ENCODE measurements around the gene PBX2. TPM values are rescaled to one million over a fixed set of nuclear protein-coding genes. Genes with fewer than 3 reads are reported as not detected.
"Not testable (repeated sequence)": the region's sequence is repeated elsewhere in the genome, so short reads cannot be mapped to it uniquely, and the experiment has no call there.

The PBX2 gene
- total RNA-seq, 1 experiment from 2014 or later = 16.7 TPM

DNA sequence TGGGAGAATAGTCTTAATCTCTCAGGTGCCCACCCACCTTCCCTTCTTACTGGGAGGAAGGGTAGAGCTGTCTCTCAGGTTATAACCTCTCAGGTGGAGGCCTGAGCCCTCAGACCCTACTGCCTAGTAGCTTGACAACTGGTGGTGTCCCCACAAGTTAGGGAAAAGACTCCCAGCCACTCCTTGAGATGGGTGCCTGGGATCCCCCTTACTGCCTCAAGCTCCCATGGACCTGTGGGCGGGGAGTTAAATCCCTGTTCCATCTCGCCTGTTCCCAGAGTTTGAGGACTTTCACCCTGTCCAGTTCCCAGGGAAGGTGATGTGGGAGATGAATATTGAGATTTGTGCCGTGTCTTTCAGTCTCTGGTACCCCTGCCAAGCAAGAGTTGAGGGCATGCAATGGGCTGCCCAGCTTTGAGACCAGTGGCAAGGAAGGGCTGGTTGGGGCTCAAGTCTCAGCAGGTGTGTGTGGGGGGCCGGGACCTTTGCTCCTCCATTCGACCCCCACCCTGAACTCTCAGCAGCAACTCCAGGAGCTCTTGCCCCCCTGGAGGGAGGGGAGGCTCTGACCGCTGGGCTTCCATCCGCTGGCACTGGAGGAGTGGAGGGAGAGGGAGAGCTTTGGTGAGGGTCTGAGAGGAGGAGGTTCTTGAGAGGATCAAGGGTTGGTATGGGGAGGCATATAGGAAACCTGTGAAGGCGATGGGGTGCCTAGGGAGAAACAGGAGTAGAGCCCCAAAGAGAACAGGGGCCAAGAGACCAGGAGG lies 1.1 kb upstream of the PBX2 start:
- DNase-seq (ENCODE audit: low read depth, low spot score) = no peak
- in situ Hi-C loops (cut with HindIII; ENCODE audit: low pct_unique_long_range_greater_than_20kb, low sequenced_read_pairs) = no loop called here

GRCh38 chr6:32189742-32190053 lies 304 bp downstream of the PBX2 start:
- DNase-seq (ENCODE audit: low read depth, low spot score) = no peak
- in situ Hi-C loops (cut with HindIII; ENCODE audit: low pct_unique_long_range_greater_than_20kb, low sequenced_read_pairs) = no loop called here

DNA sequence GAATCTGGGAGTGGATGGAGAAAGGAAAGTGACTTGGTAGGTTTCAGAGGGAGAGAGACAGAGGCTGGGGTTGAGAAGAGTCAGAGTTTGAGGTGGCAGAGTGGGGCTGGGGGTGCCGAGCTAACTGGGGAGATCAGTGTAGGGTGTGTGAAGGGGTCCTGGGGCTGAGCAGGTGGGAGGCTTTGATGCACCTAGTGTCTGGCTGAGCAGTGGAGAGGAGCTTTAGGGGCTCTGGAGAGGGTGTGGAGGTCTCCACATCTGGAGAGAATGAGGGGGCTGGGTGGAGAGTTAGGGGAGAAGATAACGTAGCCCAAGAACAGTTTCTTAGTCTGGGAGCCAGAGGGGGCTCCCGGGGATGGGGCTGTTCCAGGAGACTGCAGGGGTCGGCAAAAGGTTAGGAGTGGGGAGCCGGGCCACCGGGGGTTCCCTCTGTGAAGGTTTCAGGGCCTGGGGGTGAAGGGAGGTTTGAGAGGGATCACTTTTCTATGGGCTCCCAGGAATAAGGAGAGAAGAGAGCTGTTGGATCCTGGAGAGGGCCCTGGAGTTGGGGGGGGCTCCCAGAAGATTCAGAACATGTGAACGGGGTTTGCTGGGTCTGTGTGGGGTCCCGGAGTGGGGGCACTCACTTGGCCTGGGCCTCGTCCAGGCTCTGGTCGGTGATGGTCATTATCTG lies 797 bp downstream of the PBX2 start:
- in situ Hi-C loops (cut with HindIII; ENCODE audit: low pct_unique_long_range_greater_than_20kb, low sequenced_read_pairs) = no loop called here
- DNase-seq (ENCODE audit: low read depth, low spot score) = no peak

DNA sequence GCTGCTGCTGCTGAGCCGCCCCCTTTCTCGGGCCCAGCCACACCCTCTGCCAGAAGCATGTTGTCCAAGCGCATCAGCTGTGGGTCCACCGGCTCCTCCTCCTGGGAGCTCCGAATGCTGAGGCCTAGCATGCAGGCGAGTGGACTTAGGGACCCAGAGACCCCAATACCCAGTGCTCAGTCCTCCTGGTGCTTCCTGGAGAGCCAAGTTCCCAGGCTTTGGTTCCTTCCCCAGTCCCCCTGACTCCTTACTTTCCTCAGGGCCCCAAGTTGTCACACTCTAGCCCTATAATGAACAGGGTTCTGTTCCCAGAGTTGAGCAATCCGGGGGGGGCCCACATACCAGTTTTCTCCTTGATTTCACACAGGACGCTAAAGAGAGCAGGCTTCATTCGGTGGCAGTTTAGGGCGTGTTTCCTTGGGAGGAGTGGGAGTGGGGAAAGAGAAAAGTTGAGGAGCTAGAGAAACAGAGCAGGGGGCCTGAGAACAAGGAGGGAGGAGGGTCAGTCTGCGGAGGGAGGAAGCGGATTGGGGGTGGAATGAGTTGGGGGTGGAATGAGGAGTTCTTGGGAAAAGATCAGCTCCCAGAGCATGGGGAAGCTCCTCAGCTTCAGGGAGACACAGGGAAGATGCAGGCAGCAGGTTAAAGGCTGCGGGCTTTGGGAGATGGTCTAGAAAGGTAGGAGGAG lies 1.5 kb downstream of the PBX2 start:
- in situ Hi-C loops (cut with HindIII; ENCODE audit: low pct_unique_long_range_greater_than_20kb, low sequenced_read_pairs) = no loop called here
- DNase-seq (ENCODE audit: low read depth, low spot score) = no peak

GRCh38 chr6:32187725-32188380 lies 2.1 kb downstream of the PBX2 start:
- DNase-seq (ENCODE audit: low read depth, low spot score); in situ Hi-C loops (cut with HindIII; ENCODE audit: low pct_unique_long_range_greater_than_20kb, low sequenced_read_pairs): not testable (repeated sequence)

- no peak for DNase-seq (ENCODE audit: low read depth, low spot score)
- in situ Hi-C loops (cut with HindIII; ENCODE audit: low pct_unique_long_range_greater_than_20kb, low sequenced_read_pairs) = no loop called here
Measured at GRCh38 chr6:32187009-32187709, 2.8 kb downstream of the PBX2 start.

DNA sequence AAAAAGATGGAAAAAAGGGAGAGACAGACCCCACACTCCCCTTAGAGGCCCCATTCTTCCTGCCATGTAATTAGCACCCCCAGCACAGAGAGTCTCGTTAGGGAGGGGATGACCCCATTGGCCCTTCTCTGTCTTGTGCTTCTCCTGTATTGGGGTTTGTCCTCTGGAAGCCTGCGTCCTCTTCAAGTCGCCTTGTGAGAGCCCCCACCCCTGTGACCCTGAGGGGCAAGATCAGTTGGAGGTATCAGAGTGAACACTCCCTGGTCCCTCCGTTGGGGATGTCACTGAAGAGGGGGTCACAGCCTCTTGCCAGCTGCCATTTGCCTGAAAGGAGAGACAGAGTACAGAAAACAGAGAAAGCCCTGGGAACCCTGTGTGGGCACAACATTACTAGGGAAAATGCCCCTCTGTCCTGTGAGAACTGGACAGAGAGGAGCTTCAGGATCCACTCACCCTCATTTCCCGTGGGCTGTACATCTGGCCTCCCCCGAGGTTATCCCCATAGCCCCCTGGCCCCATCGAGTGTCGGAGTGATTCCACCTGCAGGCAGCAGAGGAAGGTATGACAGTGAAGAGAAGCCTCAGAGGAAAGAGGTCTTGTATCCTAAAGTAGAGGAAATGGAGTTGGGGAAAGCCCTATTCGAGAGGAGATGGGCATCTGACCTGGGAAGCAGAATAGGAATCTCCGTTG lies 3.7 kb downstream of the PBX2 start:
- not testable (repeated sequence) for DNase-seq (ENCODE audit: low read depth, low spot score)

DNA sequence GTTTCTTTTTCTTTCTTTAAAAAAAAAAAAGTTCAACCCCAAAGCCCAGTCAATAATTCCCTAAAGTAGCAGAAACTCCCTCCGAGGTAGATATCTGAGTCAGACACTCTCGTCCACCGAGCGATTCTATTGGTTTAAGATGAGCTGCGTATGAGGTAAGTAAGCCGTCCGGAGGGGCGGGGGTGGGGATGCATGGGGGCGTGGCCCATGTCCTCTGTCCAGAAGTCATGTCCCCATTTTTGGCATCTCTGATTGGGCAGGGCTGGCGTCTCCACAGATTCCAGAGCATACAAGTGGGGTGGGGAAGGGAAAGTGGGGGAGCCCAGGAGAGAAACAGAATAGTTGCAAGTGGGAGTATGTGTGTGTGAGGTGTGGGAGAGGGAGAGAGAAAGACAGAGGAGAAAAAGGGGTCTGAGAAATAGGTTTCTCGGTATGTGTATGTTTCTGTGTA lies 4.3 kb downstream of the PBX2 start:
- peak; percentile 86 for DNase-seq (ENCODE audit: low read depth, low spot score)
- in situ Hi-C loops (cut with HindIII; ENCODE audit: low pct_unique_long_range_greater_than_20kb, low sequenced_read_pairs) = not testable (repeated sequence)

More for the DNA sequence above, 3.7 kb downstream of the PBX2 start:
- in situ Hi-C loops (cut with HindIII; ENCODE audit: low pct_unique_long_range_greater_than_20kb, low sequenced_read_pairs) = not testable (repeated sequence)

GRCh38 chr6:32184084-32184640 lies 5.8 kb downstream of the PBX2 start, which contains the start of gene AGER:
Gene AGER, minus strand, starts transcription at chr6:32184253. Its CDS starts 31 bp downstream, at chr6:32184222.
- in situ Hi-C loops (cut with HindIII; ENCODE audit: low pct_unique_long_range_greater_than_20kb, low sequenced_read_pairs) = no loop called here
- no peak for DNase-seq (ENCODE audit: low read depth, low spot score)

DNA sequence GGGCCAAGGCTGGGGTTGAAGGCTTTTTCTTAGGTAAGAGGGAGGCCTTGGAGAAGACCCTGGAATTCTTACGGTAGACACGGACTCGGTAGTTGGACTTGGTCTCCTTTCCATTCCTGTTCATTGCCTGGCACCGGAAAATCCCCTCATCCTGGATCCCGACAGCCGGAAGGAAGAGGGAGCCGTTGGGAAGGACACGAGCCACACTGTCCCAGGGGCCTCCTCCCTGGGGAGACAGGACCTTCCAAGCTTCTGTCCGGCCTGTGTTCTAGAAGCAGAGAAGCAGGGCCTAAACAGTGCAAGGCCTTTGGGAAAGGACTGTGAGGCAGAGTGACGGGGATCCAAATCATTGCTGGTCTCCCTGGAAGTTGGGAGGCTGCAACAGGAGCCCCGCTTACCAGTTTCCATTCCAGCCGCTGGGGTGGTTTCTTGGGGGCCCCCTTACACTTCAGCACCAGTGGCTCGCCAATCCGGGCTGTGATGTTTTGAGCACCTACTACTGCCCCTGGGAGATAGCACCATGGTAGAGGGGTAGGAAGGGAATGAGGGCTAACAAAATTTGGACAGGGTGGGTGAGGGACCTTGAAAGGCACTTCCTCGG lies 6.4 kb downstream of the PBX2 start:
- in situ Hi-C loops (cut with HindIII; ENCODE audit: low pct_unique_long_range_greater_than_20kb, low sequenced_read_pairs) = no loop called here
- DNase-seq (ENCODE audit: low read depth, low spot score) = no peak

DNA sequence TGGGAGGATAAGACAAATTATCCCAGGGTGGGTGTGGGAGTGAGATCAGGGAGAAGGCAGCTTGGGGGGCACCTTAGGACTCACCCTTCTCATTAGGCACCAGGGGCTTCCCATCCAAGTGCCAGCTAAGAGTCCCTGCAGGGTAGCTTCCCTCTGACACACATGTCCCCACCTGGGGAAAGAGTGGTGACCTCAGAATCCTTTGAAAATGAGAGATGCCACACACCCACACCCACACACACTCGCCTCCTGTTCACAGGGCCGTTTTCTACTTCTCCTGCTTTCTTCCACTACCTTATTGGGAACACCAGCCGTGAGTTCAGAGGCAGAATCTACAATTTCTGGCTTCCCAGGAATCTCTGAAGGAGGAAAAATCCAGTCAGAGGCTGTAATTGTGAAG lies 7.0 kb downstream of the PBX2 start:
- DNase-seq (ENCODE audit: low read depth, low spot score) = no peak
- in situ Hi-C loops (cut with HindIII; ENCODE audit: low pct_unique_long_range_greater_than_20kb, low sequenced_read_pairs) = no loop called here

GRCh38 chr6:32182555-32182981 lies 7.4 kb downstream of the PBX2 start:
- in situ Hi-C loops (cut with HindIII; ENCODE audit: low pct_unique_long_range_greater_than_20kb, low sequenced_read_pairs) = no loop called here

DNA sequence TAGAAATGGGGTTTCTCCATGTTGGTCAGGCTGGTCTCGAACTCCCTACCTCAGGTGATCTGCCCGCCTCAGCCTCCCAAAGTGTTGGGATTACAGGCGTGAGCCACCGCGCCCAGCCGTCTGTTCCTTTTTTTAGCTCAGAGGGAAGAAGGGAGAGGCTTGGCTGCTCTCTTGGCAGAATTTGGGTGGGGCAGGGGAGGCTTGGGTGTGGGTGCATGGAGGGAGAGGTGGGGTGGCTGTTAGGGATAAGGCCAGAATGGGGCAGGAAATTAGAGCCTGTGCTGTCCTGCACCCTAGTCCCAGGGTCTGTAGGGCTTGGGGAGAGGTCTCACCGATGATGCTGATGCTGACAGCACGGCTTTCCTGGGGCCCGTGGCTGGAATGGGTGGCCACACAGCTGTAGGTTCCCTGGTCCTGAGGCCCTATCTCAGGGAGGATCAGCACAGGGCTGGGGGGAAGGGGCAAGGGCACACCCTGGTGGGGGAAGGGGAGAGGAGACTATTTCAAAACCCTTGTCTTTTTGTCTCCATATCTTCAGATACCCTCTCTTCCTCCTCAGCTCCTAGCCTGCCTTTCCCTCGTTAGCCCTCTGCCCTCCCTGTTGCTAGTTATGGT lies 8.0 kb downstream of the PBX2 start:
- DNase-seq (ENCODE audit: low read depth, low spot score) = no peak
- in situ Hi-C loops (cut with HindIII; ENCODE audit: low pct_unique_long_range_greater_than_20kb, low sequenced_read_pairs) = no loop called here

More at GRCh38 chr6:32182555-32182981, 7.4 kb downstream of the PBX2 start:
- no peak for DNase-seq (ENCODE audit: low read depth, low spot score)

DNA sequence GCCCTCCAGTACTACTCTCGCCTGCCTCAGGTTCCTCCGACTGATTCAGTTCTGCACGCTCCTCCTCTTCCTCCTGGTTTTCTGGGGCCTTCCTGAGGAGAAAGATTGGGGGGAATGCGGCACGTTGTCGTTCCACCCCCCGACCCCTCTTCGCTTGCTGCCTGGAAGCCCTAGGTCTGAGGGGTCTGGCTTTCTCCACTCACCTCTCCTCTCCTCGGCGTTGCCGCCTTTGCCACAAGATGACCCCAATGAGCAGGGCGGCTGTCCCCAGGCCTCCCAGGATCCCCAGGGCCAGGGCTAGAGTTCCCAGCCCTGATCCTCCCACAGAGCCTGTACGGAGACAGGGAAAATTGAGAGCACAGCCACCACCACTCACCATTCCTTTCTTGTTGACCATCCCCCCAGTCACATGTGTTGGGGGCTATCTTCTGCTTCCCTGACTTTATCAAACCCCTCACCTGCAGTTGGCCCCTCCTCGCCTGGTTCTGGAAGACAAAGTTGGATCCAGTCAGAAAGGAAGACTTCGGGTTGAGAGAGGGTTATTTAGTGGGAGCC lies 8.8 kb downstream of the PBX2 start:
- DNase-seq (ENCODE audit: low read depth, low spot score) = no peak
- in situ Hi-C loops (cut with HindIII; ENCODE audit: low pct_unique_long_range_greater_than_20kb, low sequenced_read_pairs) = no loop called here

- in situ Hi-C loops (cut with HindIII; ENCODE audit: low pct_unique_long_range_greater_than_20kb, low sequenced_read_pairs) = no loop called here
- DNase-seq (ENCODE audit: low read depth, low spot score) = no peak
Measured at GRCh38 chr6:32179766-32180405, 10.1 kb downstream of the PBX2 start.
